ENCODE measurements around the gene MAP4.

Gene MAP4

GRCh38 chr3:47984075-47984728 is 32.0 kb downstream of the MAP4 start:
- H3K27ac ChIP-seq (ENCODE audit: low read length), result no peak overlapping the region
- H3K4me3 ChIP-seq (ENCODE audit: low read length), result no peak overlapping the region
- no peaks in the 10 kb centered on the region for H3K9me3 ChIP-seq (ENCODE audit: insufficient read depth, low read depth, low read length)
- no peaks in the 10 kb centered on the region for H3K4me1 ChIP-seq (ENCODE audit: insufficient read depth, low read length)
- no peak overlapping the region for H3K9ac ChIP-seq (ENCODE audit: low read depth, low read length)
- peaks cover 5% of the 10 kb centered on the region for H3K36me3 ChIP-seq (ENCODE audit: insufficient read depth, low read depth, low read length)
- H3K27me3 ChIP-seq (ENCODE audit: insufficient read depth, low read length), result no peaks in the 10 kb centered on the region

- H3K27me3 ChIP-seq (ENCODE audit: insufficient read depth, low read length), result no peaks in the 10 kb centered on the region
- no peak overlapping the region for H3K4me3 ChIP-seq (ENCODE audit: low read length)
- H3K27ac ChIP-seq (ENCODE audit: low read length), result no peak overlapping the region
- H3K9ac ChIP-seq (ENCODE audit: low read depth, low read length), result no peak overlapping the region
- H3K9me3 ChIP-seq (ENCODE audit: insufficient read depth, low read depth, low read length), result no peaks in the 10 kb centered on the region
- H3K36me3 ChIP-seq (ENCODE audit: insufficient read depth, low read depth, low read length), result peaks cover 10% of the 10 kb centered on the region; the same call in 1 of the 2 replicates
- H3K4me1 ChIP-seq (ENCODE audit: insufficient read depth, low read length), result no peaks in the 10 kb centered on the region
Measured at GRCh38 chr3:47980795-47981194, 35.4 kb downstream of the MAP4 start.

- no peak overlapping the region for H3K9ac ChIP-seq (ENCODE audit: low read depth, low read length)
- no peak overlapping the region for H3K27ac ChIP-seq (ENCODE audit: low read length)
- no peak overlapping the region for H3K4me3 ChIP-seq (ENCODE audit: low read length)
- H3K4me1 ChIP-seq (ENCODE audit: insufficient read depth, low read length), result no peaks in the 10 kb centered on the region
- no peaks in the 10 kb centered on the region for H3K27me3 ChIP-seq (ENCODE audit: insufficient read depth, low read length)
- H3K36me3 ChIP-seq (ENCODE audit: insufficient read depth, low read depth, low read length), result peaks cover 20% of the 10 kb centered on the region
- no peaks in the 10 kb centered on the region for H3K9me3 ChIP-seq (ENCODE audit: insufficient read depth, low read depth, low read length)
Measured at GRCh38 chr3:47979070-47979469, 37.1 kb downstream of the MAP4 start.

GRCh38 chr3:47978386-47978785 is 37.8 kb downstream of the MAP4 start:
- H3K4me3 ChIP-seq (ENCODE audit: low read length), result no peak overlapping the region
- no peaks in the 10 kb centered on the region for H3K9me3 ChIP-seq (ENCODE audit: insufficient read depth, low read depth, low read length)

GRCh38 chr3:47976135-47976732 is 40.0 kb downstream of the MAP4 start:
- Histone ChIP-seq H3K4me3 (ENCODE audit: low read length) (no peak overlapping the region), H3K9ac (ENCODE audit: low read depth, low read length) (no peak overlapping the region), H3K27me3 (ENCODE audit: insufficient read depth, low read length) (no peaks in the 10 kb centered on the region), H3K4me1 (ENCODE audit: insufficient read depth, low read length) (no peaks in the 10 kb centered on the region), H3K36me3 (ENCODE audit: insufficient read depth, low read depth, low read length) (peaks cover 20% of the 10 kb centered on the region), H3K9me3 (ENCODE audit: insufficient read depth, low read depth, low read length) (no peaks in the 10 kb centered on the region), H3K27ac (ENCODE audit: low read length) (no peak overlapping the region)

More at GRCh38 chr3:47978386-47978785, 37.8 kb downstream of the MAP4 start:
- Histone ChIP-seq H3K27me3 (ENCODE audit: insufficient read depth, low read length) (no peaks in the 10 kb centered on the region), H3K4me1 (ENCODE audit: insufficient read depth, low read length) (no peaks in the 10 kb centered on the region), H3K36me3 (ENCODE audit: insufficient read depth, low read depth, low read length) (peaks cover 20% of the 10 kb centered on the region), H3K9ac (ENCODE audit: low read depth, low read length) (no peak overlapping the region), H3K27ac (ENCODE audit: low read length) (no peak overlapping the region)

- peaks cover 26% of the 10 kb centered on the region for H3K36me3 ChIP-seq (ENCODE audit: insufficient read depth, low read depth, low read length)
- H3K4me3 ChIP-seq (ENCODE audit: low read length), result no peak overlapping the region
- no peaks in the 10 kb centered on the region for H3K27me3 ChIP-seq (ENCODE audit: insufficient read depth, low read length)
- H3K27ac ChIP-seq (ENCODE audit: low read length), result no peak overlapping the region
- H3K9me3 ChIP-seq (ENCODE audit: insufficient read depth, low read depth, low read length), result no peaks in the 10 kb centered on the region
- H3K4me1 ChIP-seq (ENCODE audit: insufficient read depth, low read length), result no peaks in the 10 kb centered on the region
- H3K9ac ChIP-seq (ENCODE audit: low read depth, low read length), result no peak overlapping the region
Measured at GRCh38 chr3:47974974-47975470, 41.2 kb downstream of the MAP4 start.

GRCh38 chr3:47971081-47971480 is 45.1 kb downstream of the MAP4 start:
- Histone ChIP-seq H3K4me1 (ENCODE audit: insufficient read depth, low read length) (no peaks in the 10 kb centered on the region), H3K36me3 (ENCODE audit: insufficient read depth, low read depth, low read length) (peaks cover 16% of the 10 kb centered on the region), H3K27me3 (ENCODE audit: insufficient read depth, low read length) (no peaks in the 10 kb centered on the region), H3K27ac (ENCODE audit: low read length) (no peak overlapping the region), H3K9ac (ENCODE audit: low read depth, low read length) (no peak overlapping the region), H3K4me3 (ENCODE audit: low read length) (no peak overlapping the region), H3K9me3 (ENCODE audit: insufficient read depth, low read depth, low read length) (no peaks in the 10 kb centered on the region)

- Histone ChIP-seq H3K4me3 (ENCODE audit: low read length) (no peak overlapping the region), H3K27ac (ENCODE audit: low read length) (no peak overlapping the region), H3K9me3 (ENCODE audit: insufficient read depth, low read depth, low read length) (no peaks in the 10 kb centered on the region), H3K4me1 (ENCODE audit: insufficient read depth, low read length) (peaks cover 12% of the 10 kb centered on the region), H3K9ac (ENCODE audit: low read depth, low read length) (no peak overlapping the region), H3K27me3 (ENCODE audit: insufficient read depth, low read length) (no peaks in the 10 kb centered on the region), H3K36me3 (ENCODE audit: insufficient read depth, low read depth, low read length) (no peaks in the 10 kb centered on the region)
Measured at GRCh38 chr3:47964740-47965139, 51.5 kb downstream of the MAP4 start.

- Histone ChIP-seq H3K4me1 (ENCODE audit: insufficient read depth, low read length) (peaks cover 12% of the 10 kb centered on the region), H3K9me3 (ENCODE audit: insufficient read depth, low read depth, low read length) (no peaks in the 10 kb centered on the region), H3K9ac (ENCODE audit: low read depth, low read length) (no peak overlapping the region), H3K36me3 (ENCODE audit: insufficient read depth, low read depth, low read length) (no peaks in the 10 kb centered on the region), H3K27me3 (ENCODE audit: insufficient read depth, low read length) (no peaks in the 10 kb centered on the region), H3K27ac (ENCODE audit: low read length) (no peak overlapping the region), H3K4me3 (ENCODE audit: low read length) (no peak overlapping the region)
Measured at GRCh38 chr3:47961815-47962606, 54.2 kb downstream of the MAP4 start.

GRCh38 chr3:47961036-47961435 is 55.2 kb downstream of the MAP4 start:
- no peak overlapping the region for H3K9ac ChIP-seq (ENCODE audit: low read depth, low read length)
- no peaks in the 10 kb centered on the region for H3K36me3 ChIP-seq (ENCODE audit: insufficient read depth, low read depth, low read length)
- H3K4me1 ChIP-seq (ENCODE audit: insufficient read depth, low read length), result peaks cover 12% of the 10 kb centered on the region
- no peak overlapping the region for H3K4me3 ChIP-seq (ENCODE audit: low read length)
- H3K9me3 ChIP-seq (ENCODE audit: insufficient read depth, low read depth, low read length), result no peaks in the 10 kb centered on the region
- no peak overlapping the region for H3K27ac ChIP-seq (ENCODE audit: low read length)
- no peaks in the 10 kb centered on the region for H3K27me3 ChIP-seq (ENCODE audit: insufficient read depth, low read length)

GRCh38 chr3:47956521-47956920 is 59.7 kb downstream of the MAP4 start:
- Histone ChIP-seq H3K27me3 (ENCODE audit: insufficient read depth, low read length) (no peaks in the 10 kb centered on the region), H3K9ac (ENCODE audit: low read depth, low read length) (no peak overlapping the region), H3K4me3 (ENCODE audit: low read length) (no peak overlapping the region), H3K27ac (ENCODE audit: low read length) (no peak overlapping the region), H3K9me3 (ENCODE audit: insufficient read depth, low read depth, low read length) (no peaks in the 10 kb centered on the region), H3K36me3 (ENCODE audit: insufficient read depth, low read depth, low read length) (no peaks in the 10 kb centered on the region), H3K4me1 (ENCODE audit: insufficient read depth, low read length) (no peaks in the 10 kb centered on the region)

- H3K27ac ChIP-seq (ENCODE audit: low read length), result no peak overlapping the region
Measured at GRCh38 chr3:47954567-47954966, 61.6 kb downstream of the MAP4 start.

More at GRCh38 chr3:47954567-47954966, 61.6 kb downstream of the MAP4 start:
- Histone ChIP-seq H3K4me3 (ENCODE audit: low read length) (no peak overlapping the region), H3K27me3 (ENCODE audit: insufficient read depth, low read length) (no peaks in the 10 kb centered on the region), H3K4me1 (ENCODE audit: insufficient read depth, low read length) (no peaks in the 10 kb centered on the region), H3K9me3 (ENCODE audit: insufficient read depth, low read depth, low read length) (no peaks in the 10 kb centered on the region), H3K36me3 (ENCODE audit: insufficient read depth, low read depth, low read length) (no peaks in the 10 kb centered on the region), H3K9ac (ENCODE audit: low read depth, low read length) (no peak overlapping the region)
